NB4 (cell line): ENCODE measurements around the gene OSBPL1A.

Experiments used
- DNase-seq: peaks from one replicate; pipeline ENCODE4 v3.0.0; 2010; ENCODE audit warnings: low read depth
- H3K4me3 ChIP-seq: one replicate; pipeline ENCODE4 v1.5.1; 2011; ENCODE audit warnings: mild to moderate bottlenecking, low read depth, low read length, moderate library complexity
- MYC ChIP-seq: IDR thresholded peaks from 2 replicates; pipeline ENCODE4 v1.6.1; 2011; ENCODE audit warnings: low read depth, low read length
- POLR2A ChIP-seq: IDR thresholded peaks from 2 replicates; pipeline ENCODE4 v1.6.1; 2011; ENCODE audit warnings: mild to moderate bottlenecking; ENCODE audit not compliant: insufficient read length; ENCODE audit errors: extremely low read depth
- TF ChIP-seq, protein P1 (sequence below): IDR thresholded peaks from 2 replicates; pipeline ENCODE4 v1.6.1; 2011; ENCODE audit warnings: low read depth, low read length
- TF ChIP-seq, protein P2 (sequence below): IDR thresholded peaks from one replicate; pipeline ENCODE4 v1.5.1; 2012; ENCODE audit warnings: low read depth, low read length

OSBPL1A gene

DNA sequence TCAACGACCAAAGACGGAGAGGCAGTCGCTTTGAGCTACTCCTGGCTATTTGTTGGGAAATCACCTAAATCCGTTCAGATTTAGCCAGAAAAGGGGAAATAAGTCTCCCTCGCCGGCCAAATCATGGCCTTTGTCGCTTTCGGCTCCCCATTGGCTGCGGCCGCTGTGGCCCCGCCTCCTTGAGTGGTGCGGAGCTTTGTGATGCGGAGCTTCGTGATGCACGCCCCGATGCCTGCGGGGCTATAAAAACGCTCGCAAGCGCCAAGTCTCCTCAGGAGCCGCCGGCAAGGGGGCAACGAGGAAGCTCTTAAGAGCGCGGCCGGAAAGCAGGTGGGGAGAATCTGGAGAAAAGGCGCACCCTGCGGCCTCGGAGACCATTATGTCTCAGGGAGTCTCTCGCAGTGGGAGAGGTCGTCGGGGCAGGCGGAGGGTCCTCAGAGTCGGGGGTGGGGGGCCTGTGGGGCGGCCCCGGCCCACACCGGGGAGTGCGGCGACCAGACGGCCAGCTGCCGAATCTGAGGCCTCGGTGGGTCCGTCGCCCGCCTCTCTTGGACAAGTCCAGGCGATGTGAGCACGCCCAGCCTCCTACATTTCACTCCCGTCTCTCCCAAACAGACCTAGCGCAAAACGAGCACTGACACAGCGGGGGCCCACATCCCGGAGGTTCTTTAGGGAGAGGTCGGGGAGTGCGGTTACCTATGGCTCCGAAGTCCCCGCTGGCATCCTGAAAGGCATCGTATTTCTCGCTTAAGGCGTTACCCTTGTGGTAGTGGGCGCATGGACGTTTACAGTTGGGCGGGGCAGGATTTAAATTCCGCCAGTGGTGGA lies 258.6 kb downstream of the OSBPL1A start, which contains the start of gene CABYR:
TSS of gene CABYR (plus strand) at position 274 of the 828 bp plus-strand sequence. CDS start 4,053 bp downstream, outside the sequence.
- DNase-seq = peak; percentile 53
- TF ChIP-seq, protein P1, sequence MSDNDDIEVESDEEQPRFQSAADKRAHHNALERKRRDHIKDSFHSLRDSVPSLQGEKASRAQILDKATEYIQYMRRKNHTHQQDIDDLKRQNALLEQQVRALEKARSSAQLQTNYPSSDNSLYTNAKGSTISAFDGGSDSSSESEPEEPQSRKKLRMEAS = no peak
- no peak within 1 kb of the TSS for H3K4me3 ChIP-seq

DNA sequence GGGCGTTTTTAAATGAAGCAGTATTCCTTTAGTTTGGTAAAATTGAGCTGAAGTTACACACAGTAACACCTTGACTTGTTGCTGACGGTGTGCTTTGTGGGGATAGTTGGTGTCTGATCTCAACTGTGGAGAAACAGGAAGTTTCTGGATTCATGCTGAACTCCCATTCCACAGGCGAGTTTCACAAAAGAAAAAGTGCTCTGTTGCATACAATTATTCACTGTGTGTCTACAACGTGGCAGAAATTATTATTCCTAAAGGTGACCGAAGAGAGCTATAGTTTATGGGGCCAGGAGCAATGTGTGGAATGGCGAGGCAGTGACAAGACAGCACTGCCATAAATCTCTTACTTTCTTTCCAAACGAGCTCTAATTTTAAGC lies 259.2 kb downstream of the OSBPL1A start:
- H3K4me3 ChIP-seq = no peak overlapping the region
- TF ChIP-seq MYC (no peak), POLR2A (no peak)
- TF ChIP-seq, protein P1 = no peak
- TF ChIP-seq, protein P2, sequence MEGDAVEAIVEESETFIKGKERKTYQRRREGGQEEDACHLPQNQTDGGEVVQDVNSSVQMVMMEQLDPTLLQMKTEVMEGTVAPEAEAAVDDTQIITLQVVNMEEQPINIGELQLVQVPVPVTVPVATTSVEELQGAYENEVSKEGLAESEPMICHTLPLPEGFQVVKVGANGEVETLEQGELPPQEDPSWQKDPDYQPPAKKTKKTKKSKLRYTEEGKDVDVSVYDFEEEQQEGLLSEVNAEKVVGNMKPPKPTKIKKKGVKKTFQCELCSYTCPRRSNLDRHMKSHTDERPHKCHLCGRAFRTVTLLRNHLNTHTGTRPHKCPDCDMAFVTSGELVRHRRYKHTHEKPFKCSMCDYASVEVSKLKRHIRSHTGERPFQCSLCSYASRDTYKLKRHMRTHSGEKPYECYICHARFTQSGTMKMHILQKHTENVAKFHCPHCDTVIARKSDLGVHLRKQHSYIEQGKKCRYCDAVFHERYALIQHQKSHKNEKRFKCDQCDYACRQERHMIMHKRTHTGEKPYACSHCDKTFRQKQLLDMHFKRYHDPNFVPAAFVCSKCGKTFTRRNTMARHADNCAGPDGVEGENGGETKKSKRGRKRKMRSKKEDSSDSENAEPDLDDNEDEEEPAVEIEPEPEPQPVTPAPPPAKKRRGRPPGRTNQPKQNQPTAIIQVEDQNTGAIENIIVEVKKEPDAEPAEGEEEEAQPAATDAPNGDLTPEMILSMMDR = no peak
- DNase-seq = no peak

DNA sequence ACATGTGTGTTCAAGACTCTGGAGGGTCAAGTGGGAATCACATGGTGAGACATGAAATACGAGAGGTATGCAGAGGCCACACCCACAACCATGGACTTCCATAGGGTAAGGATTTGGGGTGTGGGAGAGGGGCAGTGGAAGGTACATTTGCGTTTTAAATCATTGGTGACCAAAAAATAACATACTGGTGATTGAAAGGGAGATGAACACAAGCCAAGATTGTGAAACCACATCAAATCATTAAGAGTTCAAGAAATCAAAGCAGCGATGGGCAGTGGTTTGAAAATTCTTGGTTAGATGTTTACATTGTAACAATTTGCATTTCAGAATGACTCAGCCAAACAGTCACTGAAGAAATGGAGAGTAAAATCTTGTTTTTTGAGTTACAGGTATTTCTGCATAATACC lies 260.7 kb downstream of the OSBPL1A start:
- TF ChIP-seq, protein P2 = no peak
- TF ChIP-seq, protein P1 = no peak
- TF ChIP-seq POLR2A (no peak), MYC (no peak)
- no peak overlapping the region for H3K4me3 ChIP-seq
- DNase-seq = no peak

DNA sequence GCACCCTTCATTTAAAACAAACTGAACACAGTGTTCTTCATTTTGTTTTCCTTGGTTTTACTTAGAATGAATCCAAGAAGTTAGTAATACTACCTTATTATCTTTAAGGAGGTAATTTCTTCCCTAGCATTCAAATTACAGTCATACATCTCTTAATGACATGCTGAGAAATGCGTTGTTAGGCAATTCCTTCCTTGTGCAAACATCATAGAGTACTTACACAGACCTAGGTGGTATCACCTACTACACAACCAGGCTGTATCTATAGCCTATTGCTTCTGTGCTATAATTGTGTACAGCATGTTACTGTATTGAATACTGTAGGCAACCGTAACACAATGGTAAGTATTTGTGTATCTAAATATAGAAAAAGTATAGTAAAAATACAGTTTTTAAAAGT lies 267.1 kb downstream of the OSBPL1A start:
- no peak overlapping the region for H3K4me3 ChIP-seq
- TF ChIP-seq, protein P2 = no peak
- TF ChIP-seq, protein P1 = no peak
- DNase-seq = no peak

DNA sequence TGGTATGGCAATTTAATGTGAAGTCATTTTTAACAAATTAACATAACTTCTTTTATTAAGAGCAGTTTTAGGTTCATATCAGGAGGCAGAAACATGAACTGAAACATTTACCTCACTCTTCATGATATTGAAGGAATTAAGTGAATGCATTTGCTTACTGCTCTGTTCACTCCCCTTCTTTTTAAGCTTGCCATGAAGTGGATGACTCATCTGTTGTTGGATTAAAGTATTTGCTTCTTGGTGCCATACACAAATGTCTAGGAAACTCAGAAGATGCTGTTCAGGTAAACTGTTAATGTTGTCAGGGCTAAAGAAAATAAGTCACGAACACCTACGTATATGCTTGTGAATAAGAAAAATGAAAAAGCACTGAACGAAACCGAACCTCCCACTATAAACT lies 268.9 kb downstream of the OSBPL1A start:
- DNase-seq = no peak
- TF ChIP-seq MYC (no peak), POLR2A (no peak)
- TF ChIP-seq, protein P2 = no peak
- TF ChIP-seq, protein P1 = no peak
- no peak overlapping the region for H3K4me3 ChIP-seq

DNA sequence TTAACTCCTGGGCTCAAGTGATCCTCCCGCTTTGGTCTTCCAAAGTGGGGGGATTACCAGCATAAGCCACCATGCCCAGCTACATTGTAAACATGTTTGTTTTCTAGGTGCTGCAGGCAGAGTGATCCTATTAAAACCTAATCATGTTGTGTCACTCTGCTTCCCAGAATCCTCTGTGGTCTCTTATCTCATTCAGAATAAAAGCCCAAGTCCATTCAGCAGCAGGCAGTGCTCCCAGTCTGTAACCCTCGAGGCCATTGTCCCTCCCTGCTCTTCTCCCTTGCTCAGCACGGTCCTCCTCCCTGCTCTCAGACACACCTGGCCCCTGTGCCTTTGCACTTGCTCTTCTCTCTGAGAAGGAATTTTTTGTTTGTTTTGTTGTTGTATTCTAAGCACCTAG lies 269.9 kb downstream of the OSBPL1A start:
- DNase-seq = no peak
- TF ChIP-seq, protein P1 = no peak
- TF ChIP-seq POLR2A (no peak), MYC (no peak)
- TF ChIP-seq, protein P2 = no peak
- no peak overlapping the region for H3K4me3 ChIP-seq
